Stimulated activated CD4-positive, alpha-beta T cell treated with anti-CD3 and anti-CD28 coated beads, TNF-alpha, amount 100 ng/mL, for 48 hours (primary cell): ENCODE results near the gene OR2B6.

Experiments
- DNase-seq, 3 donors: peaks; one replicate each; pipeline ENCODE4 v3.0.0-alpha.2; 2020; ENCODE audit warnings: low read depth in 3 of 3

OR2B6 gene

GRCh38 chr6:28000351-28001045 is 43.5 kb downstream of the OR2B6 start:
- no peak for DNase-seq

GRCh38 chr6:28001351-28001750 is 44.3 kb downstream of the OR2B6 start:
- no peak for DNase-seq

- no peak for DNase-seq
Measured at GRCh38 chr6:28001751-28002150, 44.7 kb downstream of the OR2B6 start.

GRCh38 chr6:28002161-28002560 is 45.1 kb downstream of the OR2B6 start:
- DNase-seq: no peak

- no peak for DNase-seq
Measured at GRCh38 chr6:28003059-28003458, 46.0 kb downstream of the OR2B6 start.

GRCh38 chr6:28003661-28004060 is 46.6 kb downstream of the OR2B6 start:
- DNase-seq: no peak

GRCh38 chr6:28004350-28005151 is 47.5 kb downstream of the OR2B6 start:
- no peak for DNase-seq

- DNase-seq: no peak
Measured at GRCh38 chr6:28005152-28005890, 48.3 kb downstream of the OR2B6 start.

- DNase-seq: no peak
Measured at GRCh38 chr6:28005975-28006374, 48.9 kb downstream of the OR2B6 start.
